ENCODE data around the gene SLC38A4.

GRCh38 chr12:46795988-46796387, 29.8 kb downstream of the SLC38A4 start:
- no peak for TF ChIP-seq POLR2A (IDR thresholded peaks at IDR 0.05; ENCODE audit: low read depth, low read length)
- TF ChIP-seq POLR2AphosphoS5 (IDR thresholded peaks at IDR 0.05; ENCODE audit: low read depth, low read length) = no peak
- TF ChIP-seq TAF1 (IDR thresholded peaks at IDR 0.05; ENCODE audit: low read depth, low read length) = no peak
- TF ChIP-seq PAX5 (IDR thresholded peaks at IDR 0.05; ENCODE audit: insufficient read depth, low read length, severe bottlenecking) = no peak
